HG03469 (cell line): ENCODE data around the gene ACTRT2.

Source experiments
- ATAC-seq: cut with Tn5 transposase; IDR thresholded peaks from one replicate; pipeline ENCODE4 v1.9.1; 2021; ENCODE audit warnings: mild to moderate bottlenecking, moderate library complexity, moderate number of reproducible peaks; ENCODE audit not compliant: unreplicated experiment

Gene ACTRT2

GRCh38 chr1:2983319-2983705 lies 38.0 kb upstream of the ACTRT2 start:
- ATAC-seq: no peak

- ATAC-seq: no peak
These were observed 37.4 kb upstream of the ACTRT2 start for GRCh38 chr1:2983706-2984398.

- no peak for ATAC-seq
These were observed 36.7 kb upstream of the ACTRT2 start for GRCh38 chr1:2984399-2985061.

- ATAC-seq: no peak
These were observed 36.2 kb upstream of the ACTRT2 start for GRCh38 chr1:2985067-2985561.

GRCh38 chr1:2985694-2986548 lies 35.3 kb upstream of the ACTRT2 start:
- no peak for ATAC-seq

- ATAC-seq: no peak
These were observed 34.5 kb upstream of the ACTRT2 start for GRCh38 chr1:2986549-2987305.

GRCh38 chr1:2987773-2988172 lies 33.5 kb upstream of the ACTRT2 start:
- ATAC-seq: no peak

GRCh38 chr1:2988256-2988655 lies 33.0 kb upstream of the ACTRT2 start:
- ATAC-seq: no peak

GRCh38 chr1:2989185-2989584 lies 32.1 kb upstream of the ACTRT2 start:
- no peak for ATAC-seq

GRCh38 chr1:2989976-2990375 lies 31.3 kb upstream of the ACTRT2 start:
- no peak for ATAC-seq

GRCh38 chr1:2990376-2991115 lies 30.7 kb upstream of the ACTRT2 start:
- ATAC-seq: no peak

GRCh38 chr1:2991753-2992495 lies 29.3 kb upstream of the ACTRT2 start:
- no peak for ATAC-seq

GRCh38 chr1:2998503-2999100 lies 22.7 kb upstream of the ACTRT2 start:
- ATAC-seq: no peak

GRCh38 chr1:2999138-2999537 lies 22.1 kb upstream of the ACTRT2 start:
- no peak for ATAC-seq

GRCh38 chr1:2999571-2999970 lies 21.7 kb upstream of the ACTRT2 start:
- ATAC-seq: no peak

- no peak for ATAC-seq
These were observed 21.1 kb upstream of the ACTRT2 start for GRCh38 chr1:3000214-3000613.

GRCh38 chr1:3000671-3001470 lies 20.4 kb upstream of the ACTRT2 start:
- no peak for ATAC-seq
